HG02885 (cell line): ENCODE data around the gene PEPD.

Source experiments
- ATAC-seq: cut with Tn5 transposase; IDR thresholded peaks from one replicate; pipeline ENCODE4 v1.9.1; 2021; ENCODE audit warnings: mild to moderate bottlenecking; ENCODE audit not compliant: unreplicated experiment, poor library complexity

PEPD gene

DNA sequence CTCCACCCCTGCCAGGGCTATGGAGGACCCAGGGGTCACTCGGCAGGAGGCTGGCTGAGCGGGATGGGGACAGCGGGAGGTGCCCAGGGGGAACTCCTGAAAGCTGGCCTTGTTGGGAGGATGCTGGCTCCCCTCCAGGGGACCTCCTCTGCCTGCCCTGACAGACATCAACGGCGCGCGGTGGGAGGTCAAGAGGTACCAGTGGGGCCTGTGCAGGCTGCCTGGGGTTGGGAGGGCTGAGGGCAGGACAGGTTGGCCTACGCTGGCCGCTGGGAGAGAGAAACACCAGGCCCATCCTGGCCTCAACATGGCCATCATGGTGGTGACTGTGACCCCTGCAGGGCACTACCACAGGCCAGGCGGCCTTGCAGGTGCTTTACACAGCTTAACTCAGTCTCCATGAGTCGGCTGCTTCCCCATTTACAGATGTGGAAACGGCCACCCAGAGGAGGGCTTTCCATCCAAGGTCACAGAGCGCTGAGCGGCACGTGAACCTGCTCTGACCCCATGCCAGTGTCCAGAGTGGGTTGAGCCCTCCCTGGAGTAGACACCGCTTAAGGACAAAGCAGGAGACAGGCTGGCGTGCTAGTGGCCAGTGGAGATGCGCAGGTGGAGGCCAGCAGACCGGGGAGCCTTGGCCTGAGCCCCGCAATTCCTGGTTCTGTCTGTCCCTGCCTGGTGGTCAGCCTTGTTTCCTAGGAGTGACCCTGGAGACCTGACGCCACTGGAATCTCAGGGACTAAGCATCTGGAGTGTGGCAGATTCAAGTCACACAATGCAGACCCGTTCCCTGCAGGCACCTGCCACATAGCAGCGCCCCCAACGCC is 120.5 kb downstream of the PEPD start:
- no peak for ATAC-seq

- no peak for ATAC-seq
These were observed 121.6 kb downstream of the PEPD start for GRCh38 chr19:33399745-33400681.

GRCh38 chr19:33399081-33399744 is 122.4 kb downstream of the PEPD start:
- ATAC-seq = no peak

DNA sequence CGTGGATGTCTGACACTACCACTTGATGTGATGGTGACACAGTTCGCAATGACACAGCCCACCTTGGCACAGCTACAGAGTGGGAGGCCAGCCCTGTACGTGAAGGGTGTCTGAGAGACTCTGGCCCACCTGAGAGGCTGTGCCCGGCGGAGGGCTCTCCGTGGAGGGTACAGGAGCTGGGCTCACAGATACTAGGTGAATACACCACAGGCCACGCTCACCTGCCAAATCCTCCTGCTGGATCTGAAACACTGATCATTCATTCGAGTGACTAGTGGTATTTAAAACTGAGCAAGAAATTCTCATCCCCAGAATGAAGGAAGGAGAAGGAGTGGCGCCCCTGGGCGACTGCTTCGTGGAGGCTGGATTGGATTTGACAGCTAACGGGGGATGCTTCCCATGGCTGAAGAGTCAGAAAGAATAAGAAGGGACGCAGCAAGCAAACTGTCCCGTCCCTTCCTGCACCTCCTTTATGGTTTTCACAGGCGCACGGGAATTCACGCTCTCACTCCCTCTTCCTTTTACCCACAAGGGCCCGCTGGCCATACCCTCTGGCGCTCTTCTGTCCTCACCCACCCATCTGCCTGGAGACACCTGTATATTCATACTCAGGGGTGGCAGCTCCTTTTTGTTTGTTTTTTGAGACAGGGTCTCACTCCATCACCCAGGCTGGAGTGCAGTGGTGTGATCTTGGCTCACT is 123.1 kb downstream of the PEPD start:
- no peak for ATAC-seq

DNA sequence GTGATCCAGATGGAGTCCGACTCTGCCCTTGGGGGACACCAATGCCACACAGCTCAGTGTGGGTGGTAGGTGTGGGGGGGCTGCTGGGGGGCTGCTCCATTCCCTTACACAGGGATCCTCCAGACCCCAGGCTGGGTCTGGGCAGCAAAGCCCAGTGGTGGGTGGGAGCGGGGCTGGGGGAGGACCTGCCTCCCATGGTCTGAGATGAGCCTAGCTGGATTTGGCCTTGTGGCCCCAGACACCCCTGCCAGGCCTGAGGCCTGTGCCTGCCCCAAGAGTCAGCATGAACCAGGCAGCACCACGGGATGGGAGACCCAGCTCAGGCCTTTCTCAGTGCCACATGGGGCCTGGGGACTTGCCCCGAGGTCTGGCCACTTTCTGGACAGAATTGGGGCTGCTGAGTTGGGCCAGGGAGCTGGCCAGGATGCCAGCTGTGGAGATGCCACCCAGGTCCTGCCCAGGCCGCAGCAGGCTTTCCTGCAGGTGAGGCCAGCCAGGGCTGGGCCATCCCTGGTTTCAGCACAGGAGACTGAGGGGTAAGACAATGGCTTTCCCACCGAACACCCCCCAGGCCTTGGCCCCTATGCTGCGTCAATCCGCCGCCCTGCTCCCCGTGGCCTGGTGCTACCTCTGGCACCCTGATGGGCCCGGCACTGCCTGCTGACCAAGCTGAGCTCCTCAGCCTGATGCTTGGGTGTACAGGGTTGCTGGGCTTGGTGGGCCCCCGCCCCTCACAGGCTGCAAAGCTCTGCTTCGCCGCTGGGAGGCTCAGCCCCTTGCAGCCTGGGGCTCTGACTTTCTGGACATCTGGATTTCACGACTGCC is 123.8 kb downstream of the PEPD start:
- ATAC-seq = no peak

DNA sequence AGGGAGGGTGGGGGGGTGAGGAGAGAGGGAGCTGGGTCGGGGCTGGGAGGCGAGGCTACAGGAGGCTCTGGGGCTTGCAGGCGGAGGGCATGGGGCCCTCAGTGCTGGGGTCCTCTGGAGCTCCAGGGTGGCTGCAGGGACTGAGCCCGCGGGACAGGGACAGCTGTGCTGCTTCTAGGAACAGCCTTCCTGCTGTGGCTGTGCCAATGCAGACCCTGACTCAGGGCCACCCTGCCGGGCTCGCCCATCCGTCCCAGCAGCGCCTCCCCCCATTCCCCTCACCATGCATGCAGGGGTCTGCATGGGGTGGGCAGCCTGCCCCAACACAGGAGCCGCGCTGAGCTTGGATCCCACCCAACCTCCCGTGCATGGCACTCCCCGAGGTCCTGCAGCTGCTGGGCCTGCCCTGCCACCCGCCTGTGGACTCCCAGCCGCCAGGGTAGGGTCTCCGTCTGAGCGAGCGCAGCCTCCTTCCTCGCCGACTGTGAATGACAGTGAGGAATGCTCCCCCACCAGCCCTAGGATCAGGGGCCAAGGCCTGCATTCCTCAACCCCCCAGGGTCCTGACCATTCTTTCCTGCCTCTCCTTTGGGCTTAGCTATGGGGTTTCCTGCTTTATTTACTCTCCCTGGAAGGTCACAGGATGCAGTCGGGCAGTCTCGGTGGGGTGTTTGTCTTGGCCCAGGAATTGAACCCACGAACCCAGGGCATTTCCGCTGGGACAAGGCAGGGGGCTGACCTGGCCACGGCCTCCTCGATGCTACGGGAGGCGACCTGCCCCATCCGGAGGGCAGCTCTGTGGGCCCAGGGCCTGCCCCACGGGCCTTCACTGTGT is 124.7 kb downstream of the PEPD start:
- ATAC-seq = no peak

DNA sequence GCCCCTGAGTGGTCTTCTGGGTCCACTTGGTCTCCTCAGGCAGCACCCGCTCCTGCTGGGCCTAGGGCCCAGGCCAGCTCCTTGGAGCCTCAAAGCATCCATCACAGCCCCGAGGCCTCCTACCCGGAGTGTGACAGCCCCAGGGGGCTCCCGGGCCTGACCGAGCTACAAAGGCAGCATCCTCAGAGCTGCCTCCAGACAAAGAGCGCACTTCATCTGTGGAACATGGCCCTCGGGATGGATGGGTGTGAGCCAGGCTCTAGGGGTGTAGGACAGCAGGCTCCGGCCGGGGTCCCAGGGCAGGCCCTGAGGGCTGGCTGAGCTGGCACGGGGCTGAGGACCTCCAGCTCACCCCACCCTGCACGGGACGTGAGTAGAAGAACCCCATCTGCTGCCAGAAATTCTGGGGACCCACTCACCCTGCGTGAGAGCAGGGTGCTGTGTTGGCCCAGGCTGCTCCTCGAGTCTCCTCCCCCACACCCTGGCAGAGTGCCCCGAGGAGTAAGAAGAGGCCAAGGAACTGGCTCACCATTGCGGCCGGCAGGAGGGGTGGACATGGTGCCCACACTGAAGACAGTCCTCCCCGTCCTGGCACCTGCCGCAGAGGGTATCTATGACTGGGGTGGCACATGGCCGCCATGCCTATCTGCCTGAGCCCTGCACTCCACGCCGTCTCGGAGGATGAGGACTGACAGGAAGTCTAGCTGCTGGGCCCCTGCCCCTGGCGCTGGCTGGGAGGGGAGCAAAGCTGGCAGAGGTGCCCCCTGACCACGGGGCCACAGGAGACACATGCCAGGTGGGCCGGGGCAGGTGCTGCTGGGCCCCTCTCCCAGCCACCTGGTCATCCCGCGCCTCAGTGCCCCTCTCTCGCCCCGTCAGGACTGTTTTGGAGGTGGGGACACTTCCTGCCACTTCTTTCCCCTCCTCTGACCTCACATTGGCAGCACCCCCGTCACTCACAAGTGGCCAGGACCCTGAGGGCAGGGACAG is 125.7 kb downstream of the PEPD start:
- no peak for ATAC-seq

DNA sequence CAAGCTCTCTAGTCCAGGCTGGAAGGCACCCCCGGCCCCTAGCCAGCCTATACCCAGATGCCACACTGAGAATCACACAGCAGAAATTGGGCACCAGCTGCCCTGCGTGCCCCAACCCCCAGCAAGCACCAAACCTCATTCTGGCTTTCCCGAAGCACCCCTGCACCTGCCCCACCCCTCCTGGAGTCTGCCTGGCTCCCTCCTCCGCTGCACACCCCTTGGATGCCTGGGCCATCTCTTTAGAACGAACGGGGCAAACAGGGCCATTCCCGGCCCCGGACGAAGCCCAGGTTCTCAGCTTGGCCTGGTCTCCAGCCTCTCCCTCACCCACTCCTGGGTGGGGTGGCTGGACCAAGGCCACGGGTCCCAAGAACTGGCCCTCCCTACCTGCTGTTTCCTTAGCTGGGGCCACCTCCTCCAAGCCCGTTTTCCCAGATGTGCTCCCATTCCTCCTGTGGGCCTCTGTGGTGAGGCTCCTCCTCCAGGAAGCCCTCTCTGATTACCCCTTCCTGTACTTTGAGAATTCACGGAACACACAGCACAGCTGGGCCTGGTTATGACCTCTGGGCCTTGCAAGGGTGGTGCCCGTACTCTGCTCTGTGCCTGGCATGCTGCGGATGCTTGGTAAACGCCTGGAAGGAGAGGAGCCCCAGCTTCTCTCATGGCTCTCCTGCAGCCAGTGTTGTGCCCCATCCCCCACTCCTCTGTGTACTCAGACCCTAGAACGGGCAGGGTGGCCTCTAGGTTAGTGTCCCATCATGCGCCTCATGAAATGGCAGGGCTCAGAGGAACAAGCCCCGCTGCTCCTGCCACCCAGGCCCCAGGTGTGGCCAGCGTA is 126.6 kb downstream of the PEPD start:
- ATAC-seq = no peak

DNA sequence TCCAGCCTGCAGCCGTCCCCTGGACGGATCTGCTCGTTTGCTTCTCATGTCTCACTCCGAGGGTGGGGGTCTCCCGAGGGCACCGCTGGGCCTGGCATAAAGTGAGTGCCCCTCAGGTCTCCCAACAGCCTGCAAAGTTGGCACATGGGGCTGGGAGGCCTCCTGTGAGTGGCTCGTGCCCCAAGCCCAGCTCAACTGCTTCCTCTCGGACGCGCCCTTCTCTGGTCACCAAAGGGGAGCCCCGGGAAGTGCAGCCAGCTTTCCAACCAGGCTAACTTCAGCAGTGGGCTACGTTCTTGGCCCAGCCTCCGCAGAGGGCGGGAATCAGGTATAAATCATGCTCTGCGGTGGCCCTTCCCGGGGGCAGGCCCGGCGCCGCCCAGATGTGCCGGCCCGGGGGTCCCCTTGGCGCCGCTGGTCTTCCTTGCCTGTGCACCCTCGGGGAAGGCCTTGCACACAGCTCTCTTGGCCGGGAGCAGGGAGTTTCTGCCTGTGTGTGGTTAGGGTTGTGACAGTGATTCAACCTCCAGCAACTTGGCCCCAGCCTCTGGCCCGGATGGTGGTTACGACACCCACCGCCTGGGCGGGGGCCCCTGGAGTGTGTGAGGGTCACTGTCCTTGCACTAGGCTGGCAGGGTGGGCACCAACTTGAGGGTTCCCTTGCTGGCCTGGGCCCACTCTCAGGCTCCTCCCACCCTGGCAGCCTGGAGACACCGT is 127.4 kb downstream of the PEPD start:
- no peak for ATAC-seq

GRCh38 chr19:33393286-33394005 is 128.1 kb downstream of the PEPD start:
- ATAC-seq = no peak

DNA sequence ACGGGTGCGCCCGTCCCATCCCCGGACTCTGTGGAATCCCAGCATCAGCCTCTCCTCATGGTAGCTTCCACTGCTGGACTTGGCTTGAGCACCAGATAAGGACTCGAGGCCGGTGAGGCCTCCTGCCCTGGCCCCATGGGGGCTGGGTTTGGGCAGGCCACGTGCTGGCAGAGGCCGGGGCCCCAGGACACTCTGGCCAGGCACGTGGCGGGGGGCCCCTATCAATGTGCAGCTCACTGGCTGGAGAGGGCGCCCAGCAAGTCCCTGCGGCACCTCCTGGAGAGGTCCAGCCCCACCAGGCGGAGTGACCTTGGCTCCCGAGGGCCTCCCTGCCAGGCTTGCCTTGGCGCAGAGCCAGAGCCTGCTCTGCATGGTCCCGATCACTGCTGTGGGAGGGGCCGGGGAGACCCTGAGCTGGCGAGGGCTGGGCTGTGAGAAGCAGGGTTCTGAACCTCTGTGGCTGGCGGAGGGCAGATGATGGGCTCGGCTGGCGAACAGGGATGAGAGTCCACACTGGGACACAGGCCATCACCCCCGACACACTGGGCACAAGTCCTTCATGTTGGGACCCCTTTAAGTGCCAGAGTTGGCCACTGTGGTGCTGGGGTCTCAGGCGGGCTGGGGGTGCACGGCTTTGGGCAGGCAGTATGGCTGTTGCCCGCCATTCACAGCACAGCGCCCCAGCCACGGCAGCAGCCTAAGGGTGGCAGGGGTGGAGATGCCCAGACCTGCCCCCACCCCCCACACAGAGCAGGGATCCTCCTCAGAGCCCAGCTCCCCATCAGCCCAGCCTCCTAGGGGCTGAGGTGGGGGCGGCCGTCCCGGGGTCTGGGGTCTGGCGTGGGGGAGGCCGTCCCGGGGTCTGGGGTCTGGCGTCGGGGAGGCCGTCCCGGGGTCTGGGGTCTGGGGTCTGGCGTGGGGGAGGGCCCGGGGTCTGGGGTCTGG is 129.0 kb downstream of the PEPD start:
- ATAC-seq = no peak

GRCh38 chr19:33391631-33392249 is 129.9 kb downstream of the PEPD start:
- ATAC-seq = no peak

GRCh38 chr19:33390908-33391630 is 130.5 kb downstream of the PEPD start:
- ATAC-seq = no peak
